ENCODE measurements around the gene STRN. TPM values are rescaled to one million over a fixed set of nuclear protein-coding genes. Genes with fewer than 3 reads are reported as not detected.

The STRN gene
- total RNA-seq, 1 experiment from 2014 or later: 37.4 TPM

- no peak overlapping the region for H3K27ac ChIP-seq (ENCODE audit: low read length)
- ATAC-seq (no peak), DNase-seq (ENCODE audit: low read depth, low spot score) (no peak)
- no peaks in the 10 kb centered on the region for H3K27me3 ChIP-seq (ENCODE audit: control insufficient read depth, insufficient read depth, low read length)
- H3K9me3 ChIP-seq (ENCODE audit: control insufficient read depth, insufficient read depth, low read depth, low read length): no peaks in the 10 kb centered on the region
- intact Hi-C loops (cut with micrococcal nuclease; ENCODE audit: unreplicated experiment): no loop called here
- in situ Hi-C loops (cut with HindIII; ENCODE audit: low pct_unique_long_range_greater_than_20kb, low sequenced_read_pairs): no loop called here
- TF ChIP-seq CTCF (IDR thresholded peaks at IDR 0.05): no peak
- no peak for TF ChIP-seq TCF7L2 (IDR thresholded peaks at IDR 0.05; ENCODE audit: low read depth, low read length)
- TF ChIP-seq POLR2AphosphoS5 (IDR thresholded peaks at IDR 0.05; ENCODE audit: low read depth, low read length): no peak
- no peak for TF ChIP-seq SIN3A (IDR thresholded peaks at IDR 0.05; ENCODE audit: borderline replicate concordance, insufficient read depth, low read depth, low read length)
- no peak for TF ChIP-seq REST (IDR thresholded peaks at IDR 0.05; ENCODE audit: insufficient read depth in 1 of 2, low read depth in 2 of 2, low read length in 1 of 2)
- H3K36me3 ChIP-seq (ENCODE audit: control insufficient read depth, insufficient read depth, low read length): no peaks in the 10 kb centered on the region; the same call in 1 of the 2 replicates
- ChIA-PET CTCF (no interaction called here), POLR2A (no interaction called here)
- H3K4me3 ChIP-seq (ENCODE audit: low read depth in 2 of 2, low read length in 2 of 2): no peak overlapping the region
- BruUV-seq (replicated peaks): no TSS peak
- no peaks in the 10 kb centered on the region; the same call in 1 of the 2 replicates for H3K4me1 ChIP-seq (ENCODE audit: control insufficient read depth, insufficient read depth, low read length)
Measured at GRCh38 chr2:36915627-36916026, 50.7 kb downstream of the STRN start.

- Histone ChIP-seq H3K27me3 (ENCODE audit: control insufficient read depth, insufficient read depth, low read length) (no peaks in the 10 kb centered on the region), H3K4me1 (ENCODE audit: control insufficient read depth, insufficient read depth, low read length) (no peaks in the 10 kb centered on the region), H3K9me3 (ENCODE audit: control insufficient read depth, insufficient read depth, low read depth, low read length) (no peaks in the 10 kb centered on the region), H3K27ac (ENCODE audit: low read length) (no peak overlapping the region), H3K36me3 (ENCODE audit: control insufficient read depth, insufficient read depth, low read length) (no peaks in the 10 kb centered on the region; the same call in 1 of the 2 replicates), H3K4me3 (ENCODE audit: low read depth in 2 of 2, low read length in 2 of 2) (no peak overlapping the region)
- no peak for ATAC-seq
- intact Hi-C loops (cut with micrococcal nuclease; ENCODE audit: unreplicated experiment): no loop called here
- no peak for DNase-seq (ENCODE audit: low read depth, low spot score)
- no TSS peak for BruUV-seq (replicated peaks)
- POLR2A ChIA-PET: no interaction called here
- CTCF ChIA-PET: no interaction called here
- TF ChIP-seq REST (IDR thresholded peaks at IDR 0.05; ENCODE audit: insufficient read depth in 1 of 2, low read depth in 2 of 2, low read length in 1 of 2): no peak
- TF ChIP-seq TCF7L2 (IDR thresholded peaks at IDR 0.05; ENCODE audit: low read depth, low read length): no peak
- TF ChIP-seq POLR2AphosphoS5 (IDR thresholded peaks at IDR 0.05; ENCODE audit: low read depth, low read length): no peak
- TF ChIP-seq CTCF (IDR thresholded peaks at IDR 0.05): no peak
- TF ChIP-seq SIN3A (IDR thresholded peaks at IDR 0.05; ENCODE audit: borderline replicate concordance, insufficient read depth, low read depth, low read length): no peak
- in situ Hi-C loops (cut with HindIII; ENCODE audit: low pct_unique_long_range_greater_than_20kb, low sequenced_read_pairs): no loop called here
Measured at GRCh38 chr2:36912695-36913094, 53.6 kb downstream of the STRN start.
